GM18861 (cell line): ENCODE data around the gene CASR.
A peak's percentile ranks its signal among the peaks of the same experiment; 100 is the strongest.
"Not testable (repeated sequence)": the region's sequence is repeated elsewhere in the genome, so short reads cannot be mapped to it uniquely, and the experiment has no call there.

Experiments
- ATAC-seq: cut with Tn5 transposase; IDR thresholded peaks from one replicate; pipeline ENCODE4 v1.9.1; 2021; ENCODE audit not compliant: unreplicated experiment

Gene CASR, protein sequence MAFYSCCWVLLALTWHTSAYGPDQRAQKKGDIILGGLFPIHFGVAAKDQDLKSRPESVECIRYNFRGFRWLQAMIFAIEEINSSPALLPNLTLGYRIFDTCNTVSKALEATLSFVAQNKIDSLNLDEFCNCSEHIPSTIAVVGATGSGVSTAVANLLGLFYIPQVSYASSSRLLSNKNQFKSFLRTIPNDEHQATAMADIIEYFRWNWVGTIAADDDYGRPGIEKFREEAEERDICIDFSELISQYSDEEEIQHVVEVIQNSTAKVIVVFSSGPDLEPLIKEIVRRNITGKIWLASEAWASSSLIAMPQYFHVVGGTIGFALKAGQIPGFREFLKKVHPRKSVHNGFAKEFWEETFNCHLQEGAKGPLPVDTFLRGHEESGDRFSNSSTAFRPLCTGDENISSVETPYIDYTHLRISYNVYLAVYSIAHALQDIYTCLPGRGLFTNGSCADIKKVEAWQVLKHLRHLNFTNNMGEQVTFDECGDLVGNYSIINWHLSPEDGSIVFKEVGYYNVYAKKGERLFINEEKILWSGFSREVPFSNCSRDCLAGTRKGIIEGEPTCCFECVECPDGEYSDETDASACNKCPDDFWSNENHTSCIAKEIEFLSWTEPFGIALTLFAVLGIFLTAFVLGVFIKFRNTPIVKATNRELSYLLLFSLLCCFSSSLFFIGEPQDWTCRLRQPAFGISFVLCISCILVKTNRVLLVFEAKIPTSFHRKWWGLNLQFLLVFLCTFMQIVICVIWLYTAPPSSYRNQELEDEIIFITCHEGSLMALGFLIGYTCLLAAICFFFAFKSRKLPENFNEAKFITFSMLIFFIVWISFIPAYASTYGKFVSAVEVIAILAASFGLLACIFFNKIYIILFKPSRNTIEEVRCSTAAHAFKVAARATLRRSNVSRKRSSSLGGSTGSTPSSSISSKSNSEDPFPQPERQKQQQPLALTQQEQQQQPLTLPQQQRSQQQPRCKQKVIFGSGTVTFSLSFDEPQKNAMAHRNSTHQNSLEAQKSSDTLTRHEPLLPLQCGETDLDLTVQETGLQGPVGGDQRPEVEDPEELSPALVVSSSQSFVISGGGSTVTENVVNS

GRCh38 chr3:122183521-122183892, at the start of gene CASR:
Gene CASR, plus strand, starts transcription at chr3:122183668. Its CDS starts 70,522 bp downstream, at chr3:122254190.
- ATAC-seq: no peak

DNA sequence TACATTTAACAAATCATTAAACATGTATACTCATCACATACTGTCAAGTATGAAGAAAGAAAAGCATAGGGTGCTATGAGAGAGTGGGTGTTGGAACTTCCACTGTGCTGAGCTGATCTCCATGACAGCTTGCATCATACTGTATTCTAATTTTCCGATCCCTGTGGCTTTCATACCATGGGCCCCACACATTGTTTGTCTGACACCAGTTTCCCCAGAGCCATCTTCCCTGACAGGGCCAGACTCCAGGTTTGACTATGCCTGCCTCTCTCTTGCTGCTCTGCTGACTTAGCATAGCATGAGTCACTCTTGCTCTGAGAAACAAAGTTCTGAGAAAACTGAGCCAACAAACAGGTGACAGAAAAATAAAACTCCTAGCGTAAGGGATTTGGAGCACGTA, 37.0 kb upstream of the CASR start:
- peak; percentile 69 for ATAC-seq

DNA sequence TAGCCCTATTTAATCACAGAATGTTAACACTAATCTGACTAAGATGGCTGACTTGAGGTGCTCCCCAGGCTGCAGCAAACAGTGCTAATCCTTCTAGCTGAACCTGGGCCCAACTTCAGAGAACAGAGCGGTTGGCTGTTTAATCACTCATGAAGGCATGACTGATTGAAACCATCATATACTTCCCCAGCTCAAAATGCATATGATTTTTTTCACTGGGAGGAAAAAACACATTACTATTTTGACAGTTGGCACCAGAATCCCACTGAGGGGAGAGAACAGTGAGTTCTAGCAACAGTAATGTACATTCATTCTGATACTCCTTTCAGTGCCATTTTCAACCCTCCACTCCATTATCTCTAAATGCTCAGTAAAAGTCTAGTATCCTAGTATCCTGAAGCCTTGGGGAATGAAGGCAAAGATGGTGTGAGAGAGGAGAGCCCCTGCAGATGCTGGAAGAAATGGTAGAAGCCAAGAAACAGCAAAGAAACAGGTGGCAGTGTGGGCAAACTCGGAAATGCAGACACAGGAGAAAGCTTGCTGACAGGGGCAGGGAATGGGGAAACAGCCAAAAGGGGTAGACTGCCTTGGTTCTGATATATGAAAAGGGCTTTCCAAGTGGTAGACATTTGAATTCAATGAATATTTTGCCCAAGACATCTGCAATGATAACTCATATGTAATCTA, 34.4 kb upstream of the CASR start:
- no peak for ATAC-seq

GRCh38 chr3:122151480-122151879, 32.0 kb upstream of the CASR start:
- ATAC-seq: no peak

DNA sequence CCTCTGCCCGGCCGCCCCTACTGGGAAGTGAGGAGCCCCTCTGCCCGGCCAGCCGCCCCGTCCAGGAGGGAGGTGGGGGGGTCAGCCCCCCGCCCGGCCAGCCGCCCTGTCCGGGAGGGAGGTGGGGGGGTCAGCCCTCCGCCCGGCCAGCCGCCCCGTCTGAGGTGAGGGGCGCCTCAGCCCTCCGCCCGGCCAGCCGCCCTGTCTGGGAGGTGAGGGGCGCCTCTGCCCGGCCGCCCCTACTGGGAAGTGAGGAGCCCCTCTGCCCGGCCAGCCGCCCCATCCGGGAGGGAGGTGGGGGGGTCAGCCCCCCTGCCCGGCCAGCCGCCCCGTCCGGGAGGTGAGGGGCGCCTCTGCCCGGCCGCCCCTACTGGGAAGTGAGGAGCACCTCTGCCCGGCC, 18.5 kb upstream of the CASR start:
- ATAC-seq: not testable (repeated sequence)

DNA sequence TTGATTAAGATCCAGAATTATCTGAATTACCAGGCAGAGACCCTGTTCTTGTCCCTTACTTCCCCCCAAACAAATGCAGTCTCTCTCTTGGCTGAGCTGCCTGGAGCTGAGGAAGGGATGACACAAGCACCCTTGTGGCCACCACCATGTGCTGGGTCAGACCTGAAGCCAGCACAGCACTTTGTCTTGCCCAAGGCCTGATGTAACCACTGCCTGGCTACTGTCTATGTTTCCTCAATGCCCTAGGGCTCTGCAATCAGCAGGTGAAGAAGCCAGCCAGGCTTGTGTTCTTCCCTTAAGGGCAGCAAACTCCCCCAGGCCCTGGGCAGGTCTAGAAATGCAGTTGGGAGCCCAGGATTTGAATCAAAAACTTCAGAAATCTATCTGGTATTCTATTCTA, 15.8 kb upstream of the CASR start:
- ATAC-seq: no peak

DNA sequence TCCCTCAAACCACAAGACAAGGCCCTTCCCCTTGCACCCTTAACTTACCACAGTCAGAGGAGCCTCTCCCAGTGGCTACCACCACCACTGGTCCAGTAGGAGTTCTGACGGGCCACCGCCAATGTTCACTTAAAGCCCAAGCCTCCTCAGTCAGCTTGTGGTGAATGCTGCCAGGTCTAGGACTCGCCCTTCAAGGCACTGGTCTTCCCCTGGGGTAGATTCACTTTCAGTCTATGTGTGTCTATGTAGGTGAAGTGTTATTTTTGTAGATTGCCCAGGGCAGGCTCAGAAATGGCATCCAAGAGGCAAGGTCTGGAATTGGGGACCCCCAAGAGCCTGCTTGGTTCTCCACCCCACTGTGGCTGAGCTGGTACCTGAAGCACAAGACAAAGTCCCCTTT, 15.4 kb upstream of the CASR start:
- ATAC-seq: no peak

DNA sequence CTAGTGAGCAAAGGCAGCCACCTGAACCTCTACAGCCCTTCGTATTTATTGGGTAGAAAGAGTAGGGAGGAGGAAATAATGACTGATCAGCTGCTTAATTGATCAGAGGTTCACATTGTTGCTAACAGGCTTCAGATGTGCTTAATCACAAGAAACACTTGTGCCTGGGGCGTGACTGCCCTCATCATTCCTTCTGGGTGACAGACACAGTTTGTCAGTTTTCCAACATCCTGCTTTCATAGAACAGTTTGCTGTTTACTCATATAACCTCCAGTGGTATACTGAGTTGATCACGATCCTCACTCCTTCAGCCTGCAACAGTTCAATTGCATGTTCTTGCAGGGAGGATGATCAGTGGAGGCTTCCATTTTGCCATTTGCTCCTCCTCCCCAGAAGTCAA, 13.6 kb upstream of the CASR start:
- ATAC-seq: no peak

GRCh38 chr3:122171361-122171760, 12.1 kb upstream of the CASR start:
- not testable (repeated sequence) for ATAC-seq

DNA sequence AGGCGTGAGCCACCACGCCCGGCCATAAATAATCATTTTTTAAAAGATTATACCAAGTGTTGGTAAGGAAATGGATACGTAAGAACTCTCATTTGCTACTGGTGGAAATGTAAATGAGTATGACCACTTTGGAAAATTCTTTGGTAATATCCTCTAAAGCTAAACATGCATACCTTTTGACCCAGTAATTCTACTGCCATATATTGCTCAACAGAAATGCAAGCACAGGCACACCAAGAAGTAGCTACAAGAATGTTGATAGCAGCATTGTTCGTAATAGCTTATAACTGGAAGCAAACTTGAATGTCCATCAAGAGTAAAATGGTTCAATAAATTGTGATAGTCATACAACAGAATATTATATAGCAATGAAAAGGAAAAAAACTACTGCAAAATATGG, 4.8 kb upstream of the CASR start:
- no peak for ATAC-seq

DNA sequence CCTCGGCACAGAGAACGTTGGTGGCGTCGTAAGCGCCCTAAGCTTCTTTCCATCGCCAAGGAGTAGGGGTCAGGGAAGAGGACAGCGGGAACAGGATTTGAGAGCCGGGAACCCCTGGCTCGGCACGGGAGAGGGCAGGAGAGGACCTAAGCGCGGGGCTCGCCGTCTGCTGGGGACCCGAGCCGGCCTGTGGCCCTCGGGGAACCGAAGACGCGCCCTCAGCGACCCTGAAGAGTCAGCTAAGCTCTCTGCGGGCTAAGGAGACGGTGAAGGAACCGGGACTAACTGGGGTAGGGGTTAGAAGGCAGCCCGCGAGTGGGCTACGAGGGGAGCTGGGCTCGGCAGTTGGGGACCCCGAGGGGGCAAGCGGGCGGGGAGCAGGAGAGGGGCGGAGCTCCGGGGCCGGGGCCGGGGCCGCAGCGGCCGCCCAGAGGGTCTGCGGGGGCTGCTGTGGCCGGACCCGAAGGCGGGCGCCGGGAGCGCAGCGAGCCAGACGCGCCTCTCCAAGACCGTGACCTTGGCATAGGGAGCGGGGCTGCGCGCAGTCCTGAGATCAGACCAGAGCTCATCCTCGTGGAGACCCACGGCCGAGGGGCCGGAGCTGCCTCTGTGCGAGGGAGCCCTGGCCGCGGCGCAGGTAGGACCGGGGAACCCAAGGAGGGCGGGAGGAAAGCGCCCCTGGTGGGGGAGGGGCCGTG, 574 bp downstream of the CASR start:
- ATAC-seq: no peak

- no peak for ATAC-seq
Measured at GRCh38 chr3:122184591-122184929, 1.1 kb downstream of the CASR start.

DNA sequence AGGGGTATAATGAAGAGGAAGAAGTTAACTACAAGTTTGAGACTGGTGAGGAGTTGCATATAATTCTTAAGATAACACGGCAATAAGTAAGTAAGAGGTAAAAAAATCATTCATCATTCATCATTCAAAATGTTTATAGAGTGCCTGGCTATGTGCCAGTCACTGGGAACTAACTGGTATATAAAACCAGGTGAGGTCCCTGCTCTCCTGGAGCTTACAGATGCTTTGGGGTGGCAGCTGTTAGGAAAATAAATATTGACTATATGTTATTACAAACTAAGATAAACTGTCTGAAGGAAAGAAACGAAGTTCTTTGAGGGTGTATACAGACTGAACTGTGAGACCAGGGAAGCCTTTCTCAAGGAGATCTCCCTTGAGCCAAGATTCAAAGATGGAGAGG, 2.9 kb downstream of the CASR start:
- ATAC-seq: no peak

- no peak for ATAC-seq
Measured at GRCh38 chr3:122188737-122189136, 5.3 kb downstream of the CASR start.

GRCh38 chr3:122189357-122189756, 5.9 kb downstream of the CASR start:
- no peak for ATAC-seq

DNA sequence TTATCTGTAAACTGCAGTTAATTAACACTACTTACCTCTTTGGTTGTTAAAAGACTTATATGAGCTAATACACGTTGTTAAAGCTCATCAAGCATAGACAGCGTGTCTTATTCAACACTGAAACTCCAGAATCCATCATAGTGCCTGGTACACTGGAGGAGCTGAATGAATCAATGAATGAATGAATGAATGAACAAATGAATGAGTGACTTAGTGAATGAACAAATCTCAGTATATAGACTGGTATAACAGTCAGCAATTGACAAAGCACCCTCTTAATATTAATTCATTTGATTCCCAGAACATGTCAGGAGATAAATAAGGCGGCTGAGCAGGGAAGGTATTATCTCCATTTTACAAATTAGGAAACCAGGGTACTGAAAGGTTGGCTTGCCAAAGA, 7.1 kb downstream of the CASR start:
- ATAC-seq: no peak

DNA sequence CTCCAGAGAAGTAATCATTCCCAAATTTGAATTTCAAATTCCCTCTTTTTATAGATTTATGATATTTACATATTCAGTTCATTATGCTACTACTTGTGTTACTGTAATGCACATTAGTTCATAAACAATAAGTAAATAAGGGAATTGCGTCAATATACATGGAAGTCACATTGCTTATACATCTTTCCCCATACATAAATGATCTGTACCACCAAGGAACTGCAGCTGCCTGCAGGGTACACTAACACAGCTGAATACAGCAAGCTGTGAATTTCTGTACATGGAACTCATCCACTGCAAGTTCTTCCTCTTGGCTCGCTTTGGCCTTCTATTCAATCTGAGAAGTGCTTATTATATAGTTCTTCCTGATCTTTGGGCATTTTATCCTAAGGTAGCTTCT, 15.5 kb downstream of the CASR start:
- ATAC-seq: no peak

- ATAC-seq: no peak
Measured at GRCh38 chr3:122199552-122199951, 16.1 kb downstream of the CASR start.

DNA sequence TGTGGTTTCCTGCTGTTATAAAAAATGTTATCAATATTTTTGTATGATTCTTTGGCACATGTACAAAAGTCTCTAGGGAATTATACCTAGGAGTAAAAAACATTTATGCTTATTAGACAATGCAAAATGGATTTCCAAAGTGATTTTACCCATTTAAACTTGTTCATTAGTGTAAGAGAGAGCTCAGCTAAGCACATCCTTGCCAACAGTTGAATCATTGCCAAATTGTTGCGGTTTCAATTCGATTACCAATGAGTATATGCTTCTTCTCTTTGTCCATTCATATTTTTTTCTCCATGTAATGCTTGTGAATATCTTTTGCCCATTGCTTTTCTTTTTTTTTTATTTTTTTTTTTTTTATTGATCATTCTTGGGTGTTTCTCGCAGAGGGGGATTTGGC, 17.2 kb downstream of the CASR start:
- no peak for ATAC-seq

- not testable (repeated sequence) for ATAC-seq
Measured at GRCh38 chr3:122201476-122201875, 18.0 kb downstream of the CASR start.

DNA sequence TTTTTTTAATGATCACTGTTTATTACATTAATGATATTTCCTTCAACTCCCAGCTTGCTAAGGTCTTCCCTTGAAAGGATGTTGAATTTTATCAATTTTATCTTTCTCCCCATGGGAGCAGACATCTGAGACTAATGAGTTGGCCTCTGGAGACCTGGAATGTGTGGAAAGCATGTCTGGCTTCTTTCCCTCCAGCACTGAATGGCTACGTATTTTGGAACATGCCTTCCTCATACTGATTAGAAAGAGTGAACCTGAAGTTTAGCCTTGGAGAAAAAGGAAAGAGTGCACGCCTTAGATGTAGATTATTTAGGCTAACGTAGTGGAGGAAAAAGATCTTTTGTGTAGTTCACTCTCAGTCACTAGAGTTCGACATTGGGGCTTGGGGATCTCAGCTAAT, 25.1 kb downstream of the CASR start:
- ATAC-seq: no peak
